Heart left ventricle (tissue), 13 donors: Measurements from ENCODE around the gene TUBD1.

Experiments
- CTCF ChIP-seq, 12 donors: fragments of 200-600 bp; sonication (generic) in 4 of 12; IDR thresholded peaks; one replicate each; pipeline versions ENCODE4 v1.5.0 to v1.8.0; 2018 to 2022; ENCODE audit warnings: antibody characterized with exemption in 12 of 12, mild to moderate bottlenecking in 5 of 12
- POLR2A ChIP-seq, 2 donors: fragments of 450-650 bp; IDR thresholded peaks; one replicate each; pipeline ENCODE4 v1.6.1; 2017; ENCODE audit warnings: antibody characterized with exemption in 2 of 2, mild to moderate bottlenecking in 2 of 2, moderate library complexity in 2 of 2
- donor health status: ischemic (EF 13 %, LVEDD 7.1; RV severe dilation, severe dysfunction).
- donor health status: DM: no; HTN: yes; CAD: no.
- donor health status: DM: no; HTN: no; CAD: no.
- donor health status: ischemic (EF 25% LVEDD 6.9; RV normal size, moderate dysfunction).
- donor health status: ischemic (EF 25% LVEDD 5.7; RV mildly dilated, moderate dysfunction).
- donor health status: ischemic (EF 35%, LVEDD 5.7; RV mildly dilated, moderate dysfunction).
- donor health status: nonischemic (EF 11% LVEDD 7.7; RV severe dilation, severe dysfunction).
- donor health status: DM: yes; HTN: yes; CAD: no.
- donor health status: PGD.
- donor health status: ischemic (EF 29% LVEDD 5.4; RV normal size, mild dysfunction).
- donor health status: nonischemic (EF 23%, LVEDD 6.1; RV moderate dilation, normal function).

- TF ChIP-seq CTCF (IDR thresholded peaks at IDR 0.05) = no peak
- no peak for TF ChIP-seq POLR2A (IDR thresholded peaks at IDR 0.05)
Measured at GRCh38 chr17:59846394-59847165, 46.2 kb downstream of the TUBD1 start.
